ENCODE measurements around the gene ORC2. TPM values are rescaled to one million over a fixed set of nuclear protein-coding genes. Genes with fewer than 3 reads are reported as not detected.

ORC2 gene
- total RNA-seq, 2 experiments from 2014 or later = 48.5 to 51.0 TPM

- ChIA-PET POLR2A (no interaction called here), CTCF (no interaction called here)
Observed at GRCh38 chr2:200873560-200873959, 89.9 kb downstream of the ORC2 start.

- CTCF ChIA-PET = no interaction called here
- POLR2A ChIA-PET = no interaction called here
Observed at GRCh38 chr2:200871151-200871550, 92.3 kb downstream of the ORC2 start.

- ChIA-PET CTCF (interaction anchor here (0.7 to 1.6 kb wide), 2 partner anchors 11 to 163 kb away, joined by 4 read pairs; no protein-coding TSS in a partner anchor), POLR2A (interaction anchor here (1.0 kb wide), 1 partner anchor 11 kb away, joined by 5 read pairs; no protein-coding TSS in a partner anchor)
Observed at GRCh38 chr2:200869014-200869413, 94.4 kb downstream of the ORC2 start.

- POLR2A ChIA-PET = interaction anchor here (0.6 to 3.0 kb wide), 23 partner anchors 23 to 586 kb away, joined by 3 to 36 read pairs (median 5); partner anchors contain the start of genes BZW1, KCTD18, NIF3L1 and ORC2
- CTCF ChIA-PET = interaction anchor here (0.7 to 2.6 kb wide), 5 partner anchors 25 to 266 kb away, joined by 3 to 10 read pairs (median 4); partner anchors contain the start of genes NIF3L1 and PPIL3
Observed at GRCh38 chr2:200864176-200865034, 99.1 kb downstream of the ORC2 start, which contains the start of gene CLK1. Gene CLK1, minus strand, starts transcription at chr2:200864658. Its CDS starts 2,796 bp downstream, at chr2:200861862.

GRCh38 chr2:200863782-200864175 lies 99.7 kb downstream of the ORC2 start:
- ChIA-PET POLR2A (interaction anchor here (0.6 to 3.0 kb wide), 21 partner anchors 24 to 587 kb away, joined by 3 to 36 read pairs (median 6); partner anchors contain the start of genes KCTD18, NIF3L1, ORC2 and PPIL3), CTCF (interaction anchor here (0.7 to 2.6 kb wide), 5 partner anchors 26 to 267 kb away, joined by 3 to 10 read pairs (median 4); partner anchors contain the start of genes NIF3L1 and PPIL3)

GRCh38 chr2:200862532-200863000 lies 100.9 kb downstream of the ORC2 start:
- ChIA-PET CTCF (interaction anchor here (0.7 kb wide), 1 partner anchor 54 kb away, joined by 3 read pairs; no protein-coding TSS in a partner anchor), POLR2A (interaction anchor here (0.5 to 0.6 kb wide), 2 partner anchors 20 to 209 kb away, joined by 3 to 4 read pairs; no protein-coding TSS in a partner anchor)

- ChIA-PET CTCF (interaction anchor here (0.7 kb wide), 1 partner anchor 53 kb away, joined by 3 read pairs; no protein-coding TSS in a partner anchor), POLR2A (interaction anchor here (0.5 to 1.0 kb wide), 5 partner anchors 13 to 256 kb away, joined by 3 to 8 read pairs (median 3); partner anchors contain the start of genes NIF3L1 and PPIL3)
Observed at GRCh38 chr2:200861617-200862155, 101.8 kb downstream of the ORC2 start.

- ChIA-PET CTCF (interaction anchor here (0.8 kb wide), 1 partner anchor 19 kb away, joined by 3 read pairs; no protein-coding TSS in a partner anchor), POLR2A (interaction anchor here (0.7 kb wide), 1 partner anchor 80 kb away, joined by 3 read pairs; no protein-coding TSS in a partner anchor)
Observed at GRCh38 chr2:200860092-200860795, 103.2 kb downstream of the ORC2 start.

Other genes with a start within 250 kb of the ORC2 start
- gene BZW1, start 151.8 kb downstream of the ORC2 start, total RNA-seq = 100 to 1,000 TPM; 497 to 509 TPM
- gene CLK1, start 99.0 kb downstream of the ORC2 start, total RNA-seq = 100 to 1,000 TPM in 1 of 2 experiments, 10 to 100 TPM in 1; 95.8 to 102 TPM
- gene PPIL3, start 74.6 kb downstream of the ORC2 start, total RNA-seq = 10 to 100 TPM; 38.3 to 41.7 TPM
- 10 to 100 TPM; 26.0 to 30.5 TPM for gene NIF3L1, start 74.3 kb downstream of the ORC2 start, total RNA-seq
- gene HYCC2, start 108.0 kb upstream of the ORC2 start, total RNA-seq = 10 to 100 TPM; 27.3 to 27.8 TPM
- gene NDUFB3, start 108.3 kb upstream of the ORC2 start, total RNA-seq = 100 to 1,000 TPM; 141 to 147 TPM
- gene CFLAR, start 152.5 kb upstream of the ORC2 start, total RNA-seq = 100 to 1,000 TPM; 279 to 287 TPM
- gene CASP10, start 219.5 kb upstream of the ORC2 start, total RNA-seq = 10 to 100 TPM in 1 of 2 experiments, 1 to 10 TPM in 1; 9.9 to 11.3 TPM